Calu3 (cell line): ENCODE results near the gene DNAJB8. TPM values are rescaled to one million over a fixed set of nuclear protein-coding genes. Genes with fewer than 3 reads are reported as not detected.

Experiments used
- BruUV-seq: library from RNA; stranded (reverse); fragments of 400-500 nt; replicated peaks from 2 replicates; lab custom pipeline; 2021; lab: Mats Ljungman, UMichigan
- CTCF ChIA-PET: fragments of 300-600 bp; sonication (Branson Sonifier 250); formaldehyde crosslinking; loops from one replicate; lab custom pipeline; 2022; ENCODE audit warnings: antibody characterized with exemption; lab: Charles Lee
- DNase-seq: peaks from one replicate; pipeline ENCODE4 v3.0.0; 2022
- H3K27ac Mint-ChIP-seq: one replicate; pipeline ENCODE4 v1.8.0; 2022; ENCODE audit warnings: mixed read lengths; ENCODE audit not compliant: unreplicated experiment
- H3K27me3 Mint-ChIP-seq: one replicate; pipeline ENCODE4 v1.8.0; 2022; ENCODE audit warnings: mixed read lengths; ENCODE audit not compliant: unreplicated experiment
- H3K36me3 Mint-ChIP-seq: one replicate; pipeline ENCODE4 v1.8.0; 2022; ENCODE audit warnings: mild to moderate bottlenecking, moderate library complexity, mixed read lengths; ENCODE audit not compliant: insufficient read depth, unreplicated experiment
- H3K4me1 Mint-ChIP-seq: one replicate; pipeline ENCODE4 v1.8.0; 2022; ENCODE audit warnings: mild to moderate bottlenecking, low read depth, mixed read lengths; ENCODE audit not compliant: unreplicated experiment
- H3K4me3 Mint-ChIP-seq: one replicate; pipeline ENCODE4 v1.8.0; 2022; ENCODE audit warnings: mild to moderate bottlenecking, low read depth, moderate library complexity, mixed read lengths; ENCODE audit not compliant: unreplicated experiment
- H3K9me3 Mint-ChIP-seq: one replicate; pipeline ENCODE4 v1.8.0; 2022; ENCODE audit warnings: low read depth, mixed read lengths; ENCODE audit not compliant: unreplicated experiment
- intact Hi-C: fragments of 100-400 bp; cut with micrococcal nuclease; formaldehyde crosslinking; loops from one replicate; pipeline ENCODE4 v1.10.0; 2022; ENCODE audit not compliant: unreplicated experiment
- total RNA-seq: library from RNA; stranded (reverse); gene quantifications from 2 replicates; pipeline ENCODE4 v1.2.3, GENCODE V29; 2022
- TF ChIP-seq, protein P1 (sequence below): fragments of 200-600 bp; IDR thresholded peaks from one replicate; pipeline ENCODE4 v1.8.0; 2022; ENCODE audit warnings: antibody characterized with exemption; ENCODE audit not compliant: unreplicated experiment

DNAJB8 gene
- total RNA-seq, 1 experiment from 2014 or later, result not detected

DNA sequence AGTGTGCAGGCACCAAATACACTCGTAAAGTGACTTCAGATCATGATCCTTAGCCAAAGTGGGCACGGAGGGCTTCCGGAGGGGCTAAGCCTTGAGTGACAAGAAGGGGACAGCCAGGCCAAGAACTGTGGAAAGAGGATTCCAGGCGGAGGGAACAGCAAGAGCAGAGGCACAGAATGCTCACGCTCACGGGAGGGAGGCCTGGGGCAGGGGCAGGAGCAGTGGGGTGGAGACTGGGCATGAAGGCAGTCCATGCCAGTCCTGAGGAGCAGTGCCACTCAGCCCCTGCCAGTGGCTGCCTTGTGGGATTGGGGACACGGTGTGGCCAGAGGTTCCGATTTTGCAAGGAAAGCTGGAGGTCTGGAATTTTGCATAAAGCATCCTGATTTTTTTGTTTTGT, 36.0 kb downstream of the DNAJB8 start:
- Mint-ChIP-seq H3K27me3 (peaks cover 30% of the 10 kb centered on the region), H3K9me3 (no peaks in the 10 kb centered on the region), H3K4me1 (peaks cover 19% of the 10 kb centered on the region), H3K27ac (no peak overlapping the region), H3K36me3 (peaks cover 31% of the 10 kb centered on the region), H3K4me3 (no peak overlapping the region)
- BruUV-seq, result no TSS peak
- CTCF ChIA-PET, result interaction anchor here (0.6 to 1.7 kb wide), 2 partner anchors 69 to 154 kb away, joined by 3 to 4 read pairs; no protein-coding TSS in a partner anchor
- TF ChIP-seq, protein P1, sequence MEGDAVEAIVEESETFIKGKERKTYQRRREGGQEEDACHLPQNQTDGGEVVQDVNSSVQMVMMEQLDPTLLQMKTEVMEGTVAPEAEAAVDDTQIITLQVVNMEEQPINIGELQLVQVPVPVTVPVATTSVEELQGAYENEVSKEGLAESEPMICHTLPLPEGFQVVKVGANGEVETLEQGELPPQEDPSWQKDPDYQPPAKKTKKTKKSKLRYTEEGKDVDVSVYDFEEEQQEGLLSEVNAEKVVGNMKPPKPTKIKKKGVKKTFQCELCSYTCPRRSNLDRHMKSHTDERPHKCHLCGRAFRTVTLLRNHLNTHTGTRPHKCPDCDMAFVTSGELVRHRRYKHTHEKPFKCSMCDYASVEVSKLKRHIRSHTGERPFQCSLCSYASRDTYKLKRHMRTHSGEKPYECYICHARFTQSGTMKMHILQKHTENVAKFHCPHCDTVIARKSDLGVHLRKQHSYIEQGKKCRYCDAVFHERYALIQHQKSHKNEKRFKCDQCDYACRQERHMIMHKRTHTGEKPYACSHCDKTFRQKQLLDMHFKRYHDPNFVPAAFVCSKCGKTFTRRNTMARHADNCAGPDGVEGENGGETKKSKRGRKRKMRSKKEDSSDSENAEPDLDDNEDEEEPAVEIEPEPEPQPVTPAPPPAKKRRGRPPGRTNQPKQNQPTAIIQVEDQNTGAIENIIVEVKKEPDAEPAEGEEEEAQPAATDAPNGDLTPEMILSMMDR, result no peak
- DNase-seq, result no peak
- intact Hi-C loops, result no loop called here

DNA sequence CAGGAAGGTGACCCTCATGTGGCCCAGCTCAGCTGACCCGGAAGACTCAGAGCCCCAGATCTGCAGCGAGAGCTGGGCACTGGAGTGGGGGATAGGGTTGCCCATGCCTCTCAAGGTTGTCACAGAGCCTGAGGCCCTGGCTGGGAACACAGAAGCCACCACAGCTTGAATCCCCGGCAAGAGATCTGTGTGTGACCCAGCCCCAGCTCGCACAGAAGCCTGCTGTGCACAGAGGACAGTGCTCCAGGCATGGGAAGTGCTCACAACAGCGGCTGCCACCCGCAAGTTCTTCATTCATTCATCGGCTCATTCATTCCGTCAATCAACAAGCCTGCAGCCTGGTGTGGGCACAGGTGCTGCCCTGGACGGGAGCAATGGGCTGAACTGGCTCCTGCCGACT, 36.4 kb downstream of the DNAJB8 start:
- peaks cover 20% of the 10 kb centered on the region for H3K4me1 Mint-ChIP-seq
- BruUV-seq, result no TSS peak
- no peak overlapping the region for H3K4me3 Mint-ChIP-seq
- H3K36me3 Mint-ChIP-seq, result peaks cover 30% of the 10 kb centered on the region
- no peaks in the 10 kb centered on the region for H3K9me3 Mint-ChIP-seq
- TF ChIP-seq, protein P1, result no peak
- CTCF ChIA-PET, result interaction anchor here (1.7 kb wide), 1 partner anchor 154 kb away, joined by 4 read pairs; no protein-coding TSS in a partner anchor
- peaks cover 34% of the 10 kb centered on the region for H3K27me3 Mint-ChIP-seq
- intact Hi-C loops, result no loop called here
- H3K27ac Mint-ChIP-seq, result no peak overlapping the region
- no peak for DNase-seq

DNA sequence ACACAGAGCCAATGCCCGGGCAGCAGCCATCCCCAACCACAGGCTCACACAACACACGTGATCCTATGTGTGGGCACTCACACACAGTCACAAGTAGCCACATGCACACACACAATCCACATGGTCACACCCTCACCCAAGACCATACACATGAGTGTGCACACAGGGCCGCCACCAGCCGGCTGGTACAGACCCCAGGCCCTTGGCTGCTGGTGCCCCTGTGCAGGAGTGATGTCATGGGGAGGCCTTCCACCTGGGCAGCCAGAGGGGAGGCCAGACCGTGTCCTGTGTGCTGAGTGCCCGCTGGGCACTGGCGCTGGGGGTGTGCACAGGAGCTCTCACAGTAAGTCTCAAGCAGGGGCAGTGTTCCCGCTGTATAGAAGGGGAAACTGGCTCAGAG, 36.9 kb downstream of the DNAJB8 start:
- DNase-seq, result no peak
- CTCF ChIA-PET, result interaction anchor here (1.7 kb wide), 1 partner anchor 155 kb away, joined by 4 read pairs; no protein-coding TSS in a partner anchor
- Mint-ChIP-seq H3K27ac (no peak overlapping the region), H3K4me3 (no peak overlapping the region), H3K36me3 (peaks cover 25% of the 10 kb centered on the region), H3K27me3 (peaks cover 40% of the 10 kb centered on the region), H3K9me3 (no peaks in the 10 kb centered on the region), H3K4me1 (peaks cover 25% of the 10 kb centered on the region)
- intact Hi-C loops, result no loop called here
- TF ChIP-seq, protein P1, result no peak
- BruUV-seq, result no TSS peak

DNA sequence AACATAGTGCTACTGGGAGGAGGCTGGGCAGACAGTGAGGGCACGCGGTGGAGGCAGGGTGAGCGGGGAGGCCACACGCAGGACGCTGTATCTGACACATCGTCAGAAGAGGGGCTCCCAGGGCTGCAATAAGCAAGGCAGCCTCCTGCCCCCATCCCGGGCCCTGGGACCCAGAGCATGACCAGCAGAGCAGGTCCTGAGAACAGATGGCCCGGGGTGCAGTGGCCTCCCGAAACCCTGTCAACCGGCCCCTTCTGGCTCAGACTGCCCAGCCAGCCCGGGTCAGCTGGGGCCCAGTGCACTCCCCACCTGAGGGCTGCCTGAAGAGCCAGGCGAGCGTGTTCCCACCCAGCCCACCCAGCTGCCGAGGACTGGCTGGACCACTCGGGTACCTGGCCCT, 37.4 kb downstream of the DNAJB8 start:
- TF ChIP-seq, protein P1, result no peak
- CTCF ChIA-PET, result no interaction called here
- no TSS peak for BruUV-seq
- intact Hi-C loops, result no loop called here
- Mint-ChIP-seq H3K4me3 (no peak overlapping the region), H3K27ac (no peak overlapping the region), H3K9me3 (no peaks in the 10 kb centered on the region), H3K36me3 (peaks cover 25% of the 10 kb centered on the region), H3K27me3 (peaks cover 44% of the 10 kb centered on the region), H3K4me1 (peaks cover 30% of the 10 kb centered on the region)
- DNase-seq, result no peak
